Neural cell (in vitro differentiated cells): ENCODE results near the gene MAP2K1. TPM values are rescaled to one million over a fixed set of nuclear protein-coding genes. Genes with fewer than 3 reads are reported as not detected.

Experiments
- H2AFZ ChIP-seq: fragments of 200-600, 300-800 bp; sonication (generic), shearing (Covaris generic); 2 replicates; pipeline ENCODE4 v1.6.0; 2014; ENCODE audit warnings: low read depth, mild to moderate bottlenecking, antibody characterized with exemption, low read length, moderate library complexity
- H3F3A ChIP-seq: fragments of 200-600 bp; shearing (Covaris generic); 2 replicates; pipeline ENCODE4 v1.6.1; 2016; ENCODE audit warnings: mild to moderate bottlenecking, moderate library complexity, mixed read lengths, antibody characterized with exemption, low read length; ENCODE audit not compliant: insufficient read depth, poor library complexity, severe bottlenecking
- H3K27ac ChIP-seq: fragments of 200-600, 300-800 bp; sonication (generic), shearing (Covaris generic); 2 replicates; pipeline ENCODE4 v1.5.1; 2014; ENCODE audit warnings: mild to moderate bottlenecking, low read length, moderate library complexity
- H3K27me3 ChIP-seq: fragments of 300-800, 200-600 bp; sonication (generic), shearing (Covaris generic); 2 replicates; pipeline ENCODE4 v1.6.0; 2014; ENCODE audit warnings: mild to moderate bottlenecking, low read depth, low read length, moderate library complexity; ENCODE audit not compliant: insufficient read depth
- H3K36me3 ChIP-seq: fragments of 300-800, 200-600 bp; sonication (generic), shearing (Covaris generic); 2 replicates; pipeline ENCODE4 v1.5.1; 2014; ENCODE audit warnings: mild to moderate bottlenecking, antibody characterized with exemption, low read length, moderate library complexity; ENCODE audit not compliant: insufficient read depth
- H3K4me2 ChIP-seq: fragments of 300-800, 200-600 bp; sonication (generic), shearing (Covaris generic); 2 replicates; pipeline ENCODE4 v1.6.0; 2014; ENCODE audit warnings: mild to moderate bottlenecking, low read length
- H3K4me3 ChIP-seq: fragments of 300-800, 200-600 bp; sonication (generic), shearing (Covaris generic); 2 replicates; pipeline ENCODE4 v1.5.1; 2014; ENCODE audit warnings: mild to moderate bottlenecking, low read length, moderate library complexity
- H3K79me2 ChIP-seq: fragments of 200-600 bp; shearing (Covaris generic); replicated peaks from 2 replicates; pipeline ENCODE4 v1.6.0; 2014; ENCODE audit warnings: mild to moderate bottlenecking, low read length, moderate library complexity; ENCODE audit not compliant: insufficient read depth
- H3K9ac ChIP-seq: fragments of 300-800, 200-600 bp; sonication (generic), shearing (Covaris generic); 2 replicates; pipeline ENCODE4 v1.6.1; 2016; ENCODE audit warnings: mild to moderate bottlenecking, low read length, mixed read lengths
- H3K9me2 ChIP-seq: fragments of 200-600 bp; shearing (Covaris generic); 2 replicates; pipeline ENCODE4 v1.6.1; 2016; ENCODE audit warnings: mild to moderate bottlenecking, low read length, mixed read lengths; ENCODE audit not compliant: insufficient read depth
- H3K9me3 ChIP-seq: fragments of 200-600, 300-800 bp; sonication (generic), shearing (Covaris generic); 2 replicates; pipeline ENCODE4 v1.6.1; 2016; ENCODE audit warnings: mild to moderate bottlenecking, mixed run types, low read length, moderate library complexity, mixed read lengths
- H4K20me1 ChIP-seq: fragments of 200-600 bp; shearing (Covaris generic); 2 replicates; pipeline ENCODE4 v1.6.1; 2016; ENCODE audit warnings: mild to moderate bottlenecking, mixed run types; ENCODE audit not compliant: insufficient read depth
- CTCF ChIP-seq: fragments of 450-650 bp; IDR thresholded peaks from 2 replicates; pipeline ENCODE4 v1.5.1; 2014; ENCODE audit warnings: antibody characterized with exemption, mild to moderate bottlenecking, moderate library complexity; ENCODE audit not compliant: poor library complexity, severe bottlenecking
- EP300 ChIP-seq: fragments of 450-650 bp; conservative IDR thresholded peaks from 2 replicates; pipeline ENCODE4 v1.6.1; 2014; ENCODE audit warnings: antibody characterized with exemption, mild to moderate bottlenecking, moderate library complexity; ENCODE audit not compliant: poor library complexity, severe bottlenecking
- EZH2 ChIP-seq: fragments of 200-600, 300-800 bp; shearing (Covaris generic), sonication (generic); IDR thresholded peaks from 2 replicates; pipeline ENCODE4 v1.6.1; 2014; ENCODE audit warnings: antibody characterized with exemption, low read length, borderline replicate concordance, mild to moderate bottlenecking; ENCODE audit not compliant: insufficient read depth, poor library complexity, severe bottlenecking
- MXI1 ChIP-seq: fragments of 450-650 bp; conservative IDR thresholded peaks from 2 replicates; pipeline ENCODE4 v1.6.1; 2014; ENCODE audit warnings: antibody characterized with exemption, mild to moderate bottlenecking; ENCODE audit not compliant: poor library complexity, severe bottlenecking
- POLR2AphosphoS5 ChIP-seq: IDR thresholded peaks from 2 replicates; pipeline ENCODE4 v1.6.1; 2012
- RAD21 ChIP-seq: fragments of 450-650 bp; conservative IDR thresholded peaks from 2 replicates; pipeline ENCODE4 v1.6.1; 2014; ENCODE audit warnings: antibody characterized with exemption, mild to moderate bottlenecking, moderate library complexity
- SMC3 ChIP-seq: fragments of 450-650 bp; conservative IDR thresholded peaks from 2 replicates; pipeline ENCODE4 v1.6.1; 2014; ENCODE audit warnings: antibody characterized with exemption, mild to moderate bottlenecking, moderate library complexity; ENCODE audit not compliant: poor library complexity
- TAF1 ChIP-seq: IDR thresholded peaks from 2 replicates; pipeline ENCODE4 v1.6.1; 2012; ENCODE audit warnings: low read depth
- polyA plus RNA-seq: library from polyadenylated mRNA; depleted of rRNA; stranded (reverse); fragments of >200 nt; gene quantifications from 2 replicates; pipeline ENCODE4 v1.2.3, GENCODE V29; 2014
- TF ChIP-seq, protein P1 (sequence below): IDR thresholded peaks from 2 replicates; pipeline ENCODE4 v1.6.1; 2012; ENCODE audit warnings: borderline replicate concordance

Gene MAP2K1
- polyA plus RNA-seq, 1 donor from 2014 or later, result 24.7 TPM

GRCh38 chr15:66486887-66487286 lies 100.2 kb downstream of the MAP2K1 start:
- Histone ChIP-seq H3K27me3 (no peaks in the 10 kb centered on the region), H3K4me3 (no peak overlapping the region), H3K27ac (no peak overlapping the region), H3K36me3 (no peaks in the 10 kb centered on the region), H3K9me3 (no peaks in the 10 kb centered on the region), H3F3A (no peaks in the 10 kb centered on the region), H3K79me2 (no peaks in the 10 kb centered on the region), H4K20me1 (no peaks in the 10 kb centered on the region), H2AFZ (no peak overlapping the region), H3K9me2 (no peaks in the 10 kb centered on the region), H3K4me2 (no peak overlapping the region), H3K9ac (no peak overlapping the region)
- TF ChIP-seq EZH2 (no peak), CTCF (no peak), RAD21 (no peak), TAF1 (no peak), MXI1 (no peak), POLR2AphosphoS5 (no peak), SMC3 (no peak), EP300 (no peak)
- TF ChIP-seq, protein P1, sequence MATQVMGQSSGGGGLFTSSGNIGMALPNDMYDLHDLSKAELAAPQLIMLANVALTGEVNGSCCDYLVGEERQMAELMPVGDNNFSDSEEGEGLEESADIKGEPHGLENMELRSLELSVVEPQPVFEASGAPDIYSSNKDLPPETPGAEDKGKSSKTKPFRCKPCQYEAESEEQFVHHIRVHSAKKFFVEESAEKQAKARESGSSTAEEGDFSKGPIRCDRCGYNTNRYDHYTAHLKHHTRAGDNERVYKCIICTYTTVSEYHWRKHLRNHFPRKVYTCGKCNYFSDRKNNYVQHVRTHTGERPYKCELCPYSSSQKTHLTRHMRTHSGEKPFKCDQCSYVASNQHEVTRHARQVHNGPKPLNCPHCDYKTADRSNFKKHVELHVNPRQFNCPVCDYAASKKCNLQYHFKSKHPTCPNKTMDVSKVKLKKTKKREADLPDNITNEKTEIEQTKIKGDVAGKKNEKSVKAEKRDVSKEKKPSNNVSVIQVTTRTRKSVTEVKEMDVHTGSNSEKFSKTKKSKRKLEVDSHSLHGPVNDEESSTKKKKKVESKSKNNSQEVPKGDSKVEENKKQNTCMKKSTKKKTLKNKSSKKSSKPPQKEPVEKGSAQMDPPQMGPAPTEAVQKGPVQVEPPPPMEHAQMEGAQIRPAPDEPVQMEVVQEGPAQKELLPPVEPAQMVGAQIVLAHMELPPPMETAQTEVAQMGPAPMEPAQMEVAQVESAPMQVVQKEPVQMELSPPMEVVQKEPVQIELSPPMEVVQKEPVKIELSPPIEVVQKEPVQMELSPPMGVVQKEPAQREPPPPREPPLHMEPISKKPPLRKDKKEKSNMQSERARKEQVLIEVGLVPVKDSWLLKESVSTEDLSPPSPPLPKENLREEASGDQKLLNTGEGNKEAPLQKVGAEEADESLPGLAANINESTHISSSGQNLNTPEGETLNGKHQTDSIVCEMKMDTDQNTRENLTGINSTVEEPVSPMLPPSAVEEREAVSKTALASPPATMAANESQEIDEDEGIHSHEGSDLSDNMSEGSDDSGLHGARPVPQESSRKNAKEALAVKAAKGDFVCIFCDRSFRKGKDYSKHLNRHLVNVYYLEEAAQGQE, result no peak

GRCh38 chr15:66488525-66488924 lies 101.8 kb downstream of the MAP2K1 start:
- Histone ChIP-seq H3K9me2 (no peaks in the 10 kb centered on the region), H3F3A (no peaks in the 10 kb centered on the region), H3K27ac (no peak overlapping the region), H3K27me3 (no peaks in the 10 kb centered on the region), H2AFZ (no peak overlapping the region), H3K4me2 (no peak overlapping the region), H3K9ac (no peak overlapping the region), H3K79me2 (no peaks in the 10 kb centered on the region), H3K9me3 (no peaks in the 10 kb centered on the region), H3K4me3 (no peak overlapping the region), H3K36me3 (no peaks in the 10 kb centered on the region), H4K20me1 (no peaks in the 10 kb centered on the region)
- TF ChIP-seq POLR2AphosphoS5 (no peak), CTCF (no peak), EP300 (no peak), EZH2 (no peak), TAF1 (no peak), RAD21 (no peak), MXI1 (no peak), SMC3 (no peak)
- TF ChIP-seq, protein P1, result no peak
